ENCODE data around the gene MUC4.

MUC4 gene

DNA sequence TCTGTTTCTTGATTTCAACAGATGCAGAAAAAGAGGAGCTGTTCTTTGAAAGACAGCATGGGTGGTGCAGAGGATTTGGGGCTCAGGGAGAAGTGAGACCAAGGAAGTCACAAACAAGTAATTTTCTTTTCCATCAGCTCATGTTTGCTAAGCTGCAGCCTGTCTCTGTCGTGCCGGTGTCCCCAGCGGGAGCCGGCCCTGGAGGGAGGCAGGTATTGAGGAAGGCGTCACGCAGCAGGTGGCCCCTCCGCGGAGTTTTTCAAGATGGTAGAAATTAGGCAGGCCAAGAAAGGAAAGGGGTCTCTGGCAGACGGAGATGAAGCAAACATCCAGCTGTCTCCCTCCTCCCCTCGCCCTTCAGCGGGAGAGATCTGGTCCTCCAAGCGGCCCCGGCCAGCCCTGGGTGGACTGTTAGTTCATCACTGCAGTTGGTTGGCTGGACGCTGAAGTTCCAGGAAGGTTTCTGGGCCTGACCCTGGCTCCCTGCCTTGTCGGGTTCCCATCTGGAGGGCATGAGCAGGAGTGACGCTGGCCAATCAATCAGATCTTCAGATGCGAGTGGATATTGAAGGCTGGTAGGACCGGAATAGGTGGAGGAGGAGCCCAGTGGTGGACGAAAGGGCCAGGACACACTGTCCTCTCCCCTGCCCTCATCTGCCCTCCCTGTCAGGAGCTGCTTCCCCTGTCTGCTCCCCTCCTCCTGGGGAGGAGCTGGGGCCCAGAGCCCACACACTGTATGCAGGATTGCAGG is 27.7 kb upstream of the MUC4 start:
- H3K27ac Mint-ChIP-seq, result no peak overlapping the region
- H3K4me3 Mint-ChIP-seq, result no peak overlapping the region
- H3K27me3 Mint-ChIP-seq (ENCODE audit: low read depth), result peaks cover 21% of the 10 kb centered on the region
- peaks cover 6% of the 10 kb centered on the region for H3K4me1 Mint-ChIP-seq
- H3K9me3 Mint-ChIP-seq, result no peaks in the 10 kb centered on the region
- TF ChIP-seq, protein P1, sequence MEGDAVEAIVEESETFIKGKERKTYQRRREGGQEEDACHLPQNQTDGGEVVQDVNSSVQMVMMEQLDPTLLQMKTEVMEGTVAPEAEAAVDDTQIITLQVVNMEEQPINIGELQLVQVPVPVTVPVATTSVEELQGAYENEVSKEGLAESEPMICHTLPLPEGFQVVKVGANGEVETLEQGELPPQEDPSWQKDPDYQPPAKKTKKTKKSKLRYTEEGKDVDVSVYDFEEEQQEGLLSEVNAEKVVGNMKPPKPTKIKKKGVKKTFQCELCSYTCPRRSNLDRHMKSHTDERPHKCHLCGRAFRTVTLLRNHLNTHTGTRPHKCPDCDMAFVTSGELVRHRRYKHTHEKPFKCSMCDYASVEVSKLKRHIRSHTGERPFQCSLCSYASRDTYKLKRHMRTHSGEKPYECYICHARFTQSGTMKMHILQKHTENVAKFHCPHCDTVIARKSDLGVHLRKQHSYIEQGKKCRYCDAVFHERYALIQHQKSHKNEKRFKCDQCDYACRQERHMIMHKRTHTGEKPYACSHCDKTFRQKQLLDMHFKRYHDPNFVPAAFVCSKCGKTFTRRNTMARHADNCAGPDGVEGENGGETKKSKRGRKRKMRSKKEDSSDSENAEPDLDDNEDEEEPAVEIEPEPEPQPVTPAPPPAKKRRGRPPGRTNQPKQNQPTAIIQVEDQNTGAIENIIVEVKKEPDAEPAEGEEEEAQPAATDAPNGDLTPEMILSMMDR (IDR thresholded peaks at IDR 0.05; ENCODE audit: unreplicated experiment in 3 of 3), result no peak
- no peaks in the 10 kb centered on the region for H3K36me3 Mint-ChIP-seq (ENCODE audit: low read depth)

DNA sequence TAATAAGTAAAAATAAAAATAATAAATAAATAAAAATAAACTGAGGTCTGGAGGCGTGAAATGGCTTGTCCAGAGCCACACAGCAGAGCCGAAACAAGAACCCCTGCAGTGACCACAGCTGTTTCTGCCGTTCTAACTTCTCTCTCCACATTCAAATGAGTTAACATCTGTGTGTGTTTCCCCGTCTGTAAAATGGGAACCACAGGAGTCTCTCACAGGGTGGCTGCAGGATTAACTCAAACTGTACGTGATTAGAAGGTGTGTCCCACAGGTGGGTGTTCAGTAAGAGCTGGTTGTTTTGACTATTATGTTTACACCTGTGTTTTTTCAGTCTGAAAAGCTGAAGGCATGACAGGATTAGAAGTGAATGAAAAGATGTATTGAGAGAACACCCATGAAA is 27.0 kb upstream of the MUC4 start:
- Mint-ChIP-seq H3K27me3 (ENCODE audit: low read depth) (peaks cover 16% of the 10 kb centered on the region), H3K4me1 (peaks cover 6% of the 10 kb centered on the region), H3K4me3 (no peak overlapping the region), H3K36me3 (ENCODE audit: low read depth) (no peaks in the 10 kb centered on the region), H3K9me3 (no peaks in the 10 kb centered on the region), H3K27ac (no peak overlapping the region)
- TF ChIP-seq, protein P1 (IDR thresholded peaks at IDR 0.05; ENCODE audit: unreplicated experiment in 3 of 3), result no peak

DNA sequence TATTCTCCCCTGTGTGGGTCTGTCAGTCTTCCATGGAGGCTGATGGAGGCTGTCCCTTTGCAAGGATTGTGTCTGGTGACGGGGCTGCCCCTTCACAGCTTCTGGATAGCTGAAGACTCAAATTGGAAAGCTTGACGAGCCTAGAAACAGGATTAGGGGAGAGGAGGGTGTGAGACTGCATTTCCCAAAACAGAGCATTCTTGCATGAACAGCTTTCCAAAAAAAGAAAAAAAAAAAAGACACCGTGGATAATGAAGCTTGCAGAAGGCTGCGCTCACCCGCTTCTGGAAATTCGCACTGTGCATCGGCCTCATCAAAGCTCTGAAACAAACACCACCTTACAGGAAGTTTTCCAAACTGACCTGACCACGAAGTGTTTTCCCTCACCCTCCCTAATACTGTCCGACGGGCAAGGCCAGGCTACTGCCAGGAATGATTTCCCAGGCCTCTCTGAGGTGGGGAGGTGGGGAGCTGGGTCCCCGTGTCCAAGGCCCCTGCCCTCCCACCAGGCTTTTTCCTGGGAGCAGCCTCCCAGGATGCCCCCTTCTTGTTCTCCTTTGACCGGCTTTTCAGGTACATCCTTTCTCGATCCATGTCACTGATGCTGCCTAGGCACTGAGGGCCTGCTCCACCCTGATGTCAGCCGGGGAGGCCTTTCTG is 24.9 kb upstream of the MUC4 start:
- Mint-ChIP-seq H3K27me3 (ENCODE audit: low read depth) (peaks cover 17% of the 10 kb centered on the region), H3K36me3 (ENCODE audit: low read depth) (no peaks in the 10 kb centered on the region), H3K27ac (no peak overlapping the region), H3K4me1 (peaks cover 6% of the 10 kb centered on the region), H3K9me3 (no peaks in the 10 kb centered on the region), H3K4me3 (no peak overlapping the region)
- TF ChIP-seq, protein P1 (IDR thresholded peaks at IDR 0.05; ENCODE audit: unreplicated experiment in 3 of 3), result no peak

DNA sequence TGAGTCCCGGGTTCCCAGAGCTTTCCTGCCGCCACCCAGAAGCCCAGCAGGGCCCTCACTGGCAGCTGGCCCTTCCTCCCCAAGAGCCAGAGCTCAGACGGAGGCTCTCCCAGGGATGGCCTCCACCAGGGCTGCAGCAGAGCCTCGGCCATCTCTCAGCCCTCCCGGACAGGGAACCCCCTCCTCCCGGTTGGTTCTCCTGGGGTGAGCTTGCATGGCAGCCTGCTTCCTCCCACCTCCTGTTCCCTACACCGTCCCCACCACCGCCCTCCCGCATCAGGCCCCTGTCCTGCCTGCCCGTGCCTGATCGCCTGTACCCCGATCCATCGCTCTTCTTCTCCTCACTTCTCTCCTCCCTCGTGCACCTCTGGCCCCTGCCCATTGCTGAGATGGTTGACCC is 24.1 kb upstream of the MUC4 start:
- no peaks in the 10 kb centered on the region for H3K36me3 Mint-ChIP-seq (ENCODE audit: low read depth)
- peaks cover 6% of the 10 kb centered on the region for H3K4me1 Mint-ChIP-seq
- H3K27ac Mint-ChIP-seq, result no peak overlapping the region
- peaks cover 17% of the 10 kb centered on the region for H3K27me3 Mint-ChIP-seq (ENCODE audit: low read depth)
- TF ChIP-seq, protein P1 (IDR thresholded peaks at IDR 0.05; ENCODE audit: unreplicated experiment in 3 of 3), result no peak
- H3K4me3 Mint-ChIP-seq, result no peak overlapping the region
- H3K9me3 Mint-ChIP-seq, result no peaks in the 10 kb centered on the region

DNA sequence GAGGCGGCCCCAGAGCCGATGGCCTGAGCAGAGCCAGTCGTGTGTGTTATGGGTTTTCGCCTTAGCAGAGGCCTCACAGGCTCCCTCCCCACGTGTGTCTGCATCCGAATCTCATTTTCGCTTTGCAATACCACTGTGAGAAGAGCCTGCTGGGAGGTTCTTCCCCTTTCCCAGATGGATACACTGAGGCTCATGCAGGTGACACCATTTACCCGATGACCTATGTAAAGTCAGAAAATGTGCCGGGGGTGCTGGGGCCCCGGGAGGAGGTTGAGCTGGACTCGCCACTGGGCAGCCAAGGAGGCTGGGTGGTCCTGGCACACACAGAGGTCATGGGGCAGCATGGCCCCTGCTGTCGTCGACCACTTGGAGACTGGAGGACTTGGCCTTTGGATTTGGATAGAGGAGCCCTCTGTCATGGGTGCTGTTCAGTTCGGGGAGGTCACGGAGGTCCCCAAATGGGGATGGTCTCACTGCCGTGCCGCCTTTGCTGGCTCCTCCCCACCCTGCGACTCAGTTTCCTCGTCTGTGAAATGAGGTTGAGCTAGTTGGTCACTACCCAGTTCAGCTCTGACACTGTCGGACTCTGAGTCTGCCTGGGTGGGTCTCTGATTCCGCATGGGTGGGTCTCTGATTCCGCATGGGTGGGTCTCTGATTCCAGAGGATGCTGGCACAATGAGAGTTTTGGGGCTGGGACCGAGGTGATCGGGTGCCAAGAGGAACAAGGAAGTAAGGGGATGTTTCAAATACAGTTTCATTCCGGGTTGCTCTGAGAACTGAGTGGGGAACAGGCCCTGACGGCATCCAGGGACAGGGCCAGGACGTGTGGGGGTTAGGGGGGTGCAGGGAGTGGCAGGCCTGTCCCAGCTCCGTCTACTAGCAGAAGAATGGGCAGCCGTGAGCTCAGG is 23.2 kb upstream of the MUC4 start:
- Mint-ChIP-seq H3K9me3 (no peaks in the 10 kb centered on the region), H3K36me3 (ENCODE audit: low read depth) (no peaks in the 10 kb centered on the region)
- TF ChIP-seq, protein P1 (IDR thresholded peaks at IDR 0.05; ENCODE audit: unreplicated experiment in 3 of 3), result no peak

More for the DNA sequence above, 23.2 kb upstream of the MUC4 start:
- Mint-ChIP-seq H3K4me1 (peaks cover 6% of the 10 kb centered on the region), H3K27me3 (ENCODE audit: low read depth) (peaks cover 17% of the 10 kb centered on the region), H3K27ac (no peak overlapping the region), H3K4me3 (no peak overlapping the region)
